Endothelial cell of umbilical vein (primary cell): ENCODE measurements around the gene SPRED2. TPM values are rescaled to one million over a fixed set of nuclear protein-coding genes. Genes with fewer than 3 reads are reported as not detected.
A peak's percentile ranks its signal among the peaks of the same experiment; 100 is the strongest.

Experiments used
- BruUV-seq: library from RNA; stranded (reverse); fragments of 400-500 nt; replicated peaks from 2 replicates; lab custom pipeline; 2021; lab: Mats Ljungman, UMichigan
- CTCF ChIA-PET: fragments of 300-600, 350-600 bp; sonication (Branson Sonifier 250); formaldehyde crosslinking; loops from one replicate; lab custom pipeline; 2021; ENCODE audit warnings: antibody characterized with exemption, inconsistent platforms; lab: Charles Lee
- POLR2A ChIA-PET: fragments of 300-600, 350-600 bp; sonication (Branson Sonifier 250); formaldehyde crosslinking; loops from one replicate; lab custom pipeline; 2021; ENCODE audit warnings: antibody characterized with exemption, inconsistent platforms; lab: Charles Lee
- DNase-seq: peaks from one replicate; pipeline ENCODE4 v3.0.0-alpha.2; 2011; ENCODE audit warnings: low read depth, low spot score
- FAIRE-seq: peaks from 2 replicates; lab custom pipeline; 2011; peaks lifted over from hg19 to GRCh38; lab: Jason Lieb, UNC
- H2AFZ ChIP-seq: 2 replicates; pipeline ENCODE4 v1.6.0; 2012; ENCODE audit warnings: low read depth, low read length, control low read depth, inconsistent platforms
- H3K27ac ChIP-seq: 2 replicates; pipeline ENCODE4 v1.5.1; 2011; ENCODE audit warnings: low read depth, mild to moderate bottlenecking, control low read depth, low read length, moderate library complexity; ENCODE audit not compliant: insufficient read depth
- H3K27me3 ChIP-seq, 2 experiments: 2 replicates each; pipeline versions ENCODE4 v1.6.0 to v1.6.1; 2011; ENCODE audit warnings: low read length in 2 of 2, mixed read lengths in 1 of 2; ENCODE audit not compliant: control insufficient read depth in 2 of 2, insufficient read depth in 2 of 2
- H3K36me3 ChIP-seq, 2 experiments: 2 replicates in 1 of 2; 3 replicates in 1 of 2; pipeline ENCODE4 v1.5.1; 2011; ENCODE audit warnings: low read length in 2 of 2, mild to moderate bottlenecking in 1 of 2, moderate library complexity in 1 of 2; ENCODE audit not compliant: control insufficient read depth in 2 of 2, insufficient read depth in 2 of 2; ENCODE audit errors: extremely low read depth in 1 of 2
- H3K4me1 ChIP-seq: 3 replicates; pipeline ENCODE4 v1.5.1; 2011; ENCODE audit warnings: mild to moderate bottlenecking, low read length; ENCODE audit not compliant: control insufficient read depth, insufficient read depth; ENCODE audit errors: extremely low read depth
- H3K4me2 ChIP-seq: 2 replicates; pipeline ENCODE4 v1.6.1; 2011; ENCODE audit warnings: low read length, control low read depth, mixed read lengths; ENCODE audit not compliant: insufficient read depth
- H3K4me3 ChIP-seq, 3 experiments: fragments of 200-600 bp in 1 of 3; sonication (generic), shearing (Covaris generic) in 1 of 3; replicated peaks in 1 of 3; 2 replicates each; pipeline ENCODE4 v1.5.1; 2011 to 2016; ENCODE audit warnings: control low read depth in 3 of 3, low read length in 3 of 3, mild to moderate bottlenecking in 2 of 3, inconsistent platforms in 1 of 3, low read depth in 1 of 3, moderate library complexity in 1 of 3; ENCODE audit not compliant: insufficient read depth in 1 of 3
- H3K79me2 ChIP-seq: 2 replicates; pipeline ENCODE4 v1.6.0; 2012; ENCODE audit warnings: low read length, inconsistent platforms; ENCODE audit not compliant: control insufficient read depth, insufficient read depth
- H3K9ac ChIP-seq: replicated peaks from 2 replicates; pipeline ENCODE3; 2011; ENCODE audit warnings: low read length, control low read depth; ENCODE audit not compliant: insufficient read depth; ENCODE audit errors: extremely low read depth
- H3K9me1 ChIP-seq: replicated peaks from 3 replicates; pipeline ENCODE4 v1.6.0; 2011; ENCODE audit warnings: mild to moderate bottlenecking, low read length; ENCODE audit not compliant: control insufficient read depth, insufficient read depth; ENCODE audit errors: extremely low read depth
- H3K9me3 ChIP-seq: replicated peaks from 2 replicates; pipeline ENCODE4 v1.5.1; 2012; ENCODE audit warnings: low read length, inconsistent platforms; ENCODE audit not compliant: control insufficient read depth, insufficient read depth
- H4K20me1 ChIP-seq: replicated peaks from 2 replicates; pipeline ENCODE3; 2011; ENCODE audit warnings: mild to moderate bottlenecking, low read length; ENCODE audit not compliant: control insufficient read depth, insufficient read depth; ENCODE audit errors: extremely low read depth
- EZH2 ChIP-seq: IDR thresholded peaks from 2 replicates; pipeline ENCODE4 v1.6.1; 2012; ENCODE audit warnings: borderline replicate concordance, low read depth, mild to moderate bottlenecking, moderate library complexity, low read length, inconsistent platforms; ENCODE audit not compliant: severe bottlenecking
- GATA2 ChIP-seq: IDR thresholded peaks from 2 replicates; pipeline ENCODE4 v1.7.0; 2011; ENCODE audit warnings: low read depth, mild to moderate bottlenecking, moderate library complexity, mixed read lengths, low read length; ENCODE audit not compliant: insufficient read length, insufficient read depth
- JUN ChIP-seq: IDR thresholded peaks from 2 replicates; pipeline ENCODE4 v1.6.1; 2011; ENCODE audit warnings: borderline replicate concordance, low read depth; ENCODE audit not compliant: insufficient read length, insufficient read depth
- MYC ChIP-seq: IDR thresholded peaks from one replicate; pipeline ENCODE4 v1.6.1; 2011; ENCODE audit warnings: mild to moderate bottlenecking, low read depth, low read length
- dilution Hi-C: fragments of 300-500 bp; cut with MboI; formaldehyde crosslinking; loops from one replicate; pipeline ENCODE4 v1.15.0; 2019; ENCODE audit warnings: low sequenced_read_pairs; ENCODE audit not compliant: extremely low pct_ligation_motif_present
- intact Hi-C: fragments of 100-400 bp; cut with micrococcal nuclease; formaldehyde crosslinking; loops from one replicate; pipeline ENCODE4 v1.10.0; 2022
- polyA plus RNA-seq, 4 experiments: library from polyadenylated mRNA; depleted of rRNA in 3 of 4; stranded (reverse) in 3 of 4; unstranded in 1 of 4; fragments of >200 nt; gene quantifications; 2 replicates each; pipeline versions ENCODE4 v1.2.1 to v1.2.3, GENCODE V29; 2011 to 2012; ENCODE audit warnings: missing spikeins in 1 of 4
- total RNA-seq: library from RNA; stranded (reverse); gene quantifications from 2 replicates; pipeline ENCODE4 v1.2.3, GENCODE V29; 2021
- TF ChIP-seq, protein P1 (sequence below): IDR thresholded peaks from 2 replicates; pipeline ENCODE4 v1.6.1; 2011; ENCODE audit not compliant: insufficient read depth, insufficient read length
- TF ChIP-seq, protein P2 (sequence below), 2 donors: IDR thresholded peaks; 1 replicate in 1 of 2; 2 replicates in 1 of 2; pipeline ENCODE4 v1.5.1; 2011; ENCODE audit warnings: low read length in 2 of 2, mild to moderate bottlenecking in 2 of 2, moderate library complexity in 2 of 2, control low read depth in 1 of 2, inconsistent platforms in 1 of 2, low read depth in 1 of 2; ENCODE audit not compliant: insufficient read depth in 1 of 2; ENCODE audit errors: extremely low read depth in 1 of 2

The SPRED2 gene
- total and polyA plus RNA-seq, 2 donors (not counting 3 experiments of a cell fraction or from before 2014, with no cell fraction given): 3.6 to 9.6 TPM

DNA sequence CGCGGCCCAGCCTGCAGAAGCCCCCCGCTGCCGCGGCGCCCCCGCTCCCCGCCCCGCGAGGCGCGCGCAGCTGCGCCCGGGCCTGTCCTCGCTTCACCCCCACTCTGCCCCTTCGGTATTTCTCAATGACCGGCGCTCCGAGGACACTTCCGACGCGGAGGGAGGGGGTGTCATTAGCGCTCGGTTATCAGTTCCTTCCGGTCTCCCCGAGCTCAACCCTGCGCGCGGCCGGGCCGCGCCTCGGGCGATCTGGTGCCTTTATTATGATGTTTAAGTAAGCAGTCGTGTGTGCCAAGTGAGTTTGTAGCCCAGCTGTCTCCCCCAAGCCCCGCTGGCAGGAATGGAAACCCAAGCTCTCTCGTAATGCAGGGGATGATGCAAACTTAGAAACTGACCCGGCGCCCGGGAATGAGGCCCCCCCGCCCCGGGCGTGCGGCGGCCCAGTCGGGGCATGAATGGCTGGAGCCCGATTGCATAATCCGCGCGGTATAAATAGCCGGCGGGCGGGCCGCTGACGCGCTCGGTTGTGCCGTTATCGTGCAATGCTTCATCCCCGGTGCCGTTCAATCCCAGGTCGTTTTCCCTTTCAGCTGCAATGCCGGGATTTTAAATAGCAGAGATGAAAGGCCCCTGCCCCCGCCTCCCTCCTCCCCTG is 3.9 kb upstream of the SPRED2 start:
- POLR2A ChIA-PET: no interaction called here
- H3K4me2 ChIP-seq: peak overlapping the region; percentile 94
- intact Hi-C loops: loop anchor here (1.0 to 10.0 kb wide), 2 partner anchors 171 to 999 kb away; partner anchors contain the start of gene MEIS1
- peaks cover 19 to 30% of the 10 kb centered on the region in 2 experiments for H3K27me3 ChIP-seq
- H3K27ac ChIP-seq: peak overlapping the region; percentile 12
- no peaks in the 10 kb centered on the region for H4K20me1 ChIP-seq
- dilution Hi-C loops: no loop called here
- H3K79me2 ChIP-seq: no peaks in the 10 kb centered on the region
- no peaks in the 10 kb centered on the region for H3K9me3 ChIP-seq
- no TSS peak for BruUV-seq
- no peaks in the 10 kb centered on the region for H3K9me1 ChIP-seq
- H3K9ac ChIP-seq: peak overlapping the region; percentile 68
- H3K4me3 ChIP-seq: peak overlapping the region; percentile 47 to 88 (median 70)
- H3K36me3 ChIP-seq: no peaks in the 10 kb centered on the region
- FAIRE-seq: peak; percentile 74
- CTCF ChIA-PET: interaction anchor here (1.4 to 2.8 kb wide), 3 partner anchors 10 to 171 kb away, joined by 3 to 11 read pairs (median 3); no protein-coding TSS in a partner anchor
- TF ChIP-seq MYC: no peak
- TF ChIP-seq, protein P1, sequence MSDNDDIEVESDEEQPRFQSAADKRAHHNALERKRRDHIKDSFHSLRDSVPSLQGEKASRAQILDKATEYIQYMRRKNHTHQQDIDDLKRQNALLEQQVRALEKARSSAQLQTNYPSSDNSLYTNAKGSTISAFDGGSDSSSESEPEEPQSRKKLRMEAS: no peak
- TF ChIP-seq JUN: no peak
- TF ChIP-seq, protein P2, sequence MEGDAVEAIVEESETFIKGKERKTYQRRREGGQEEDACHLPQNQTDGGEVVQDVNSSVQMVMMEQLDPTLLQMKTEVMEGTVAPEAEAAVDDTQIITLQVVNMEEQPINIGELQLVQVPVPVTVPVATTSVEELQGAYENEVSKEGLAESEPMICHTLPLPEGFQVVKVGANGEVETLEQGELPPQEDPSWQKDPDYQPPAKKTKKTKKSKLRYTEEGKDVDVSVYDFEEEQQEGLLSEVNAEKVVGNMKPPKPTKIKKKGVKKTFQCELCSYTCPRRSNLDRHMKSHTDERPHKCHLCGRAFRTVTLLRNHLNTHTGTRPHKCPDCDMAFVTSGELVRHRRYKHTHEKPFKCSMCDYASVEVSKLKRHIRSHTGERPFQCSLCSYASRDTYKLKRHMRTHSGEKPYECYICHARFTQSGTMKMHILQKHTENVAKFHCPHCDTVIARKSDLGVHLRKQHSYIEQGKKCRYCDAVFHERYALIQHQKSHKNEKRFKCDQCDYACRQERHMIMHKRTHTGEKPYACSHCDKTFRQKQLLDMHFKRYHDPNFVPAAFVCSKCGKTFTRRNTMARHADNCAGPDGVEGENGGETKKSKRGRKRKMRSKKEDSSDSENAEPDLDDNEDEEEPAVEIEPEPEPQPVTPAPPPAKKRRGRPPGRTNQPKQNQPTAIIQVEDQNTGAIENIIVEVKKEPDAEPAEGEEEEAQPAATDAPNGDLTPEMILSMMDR (IDR thresholded peaks at IDR 0.05; ENCODE audit: extremely low read depth in 1 of 2, insufficient read depth in 1 of 2, low read depth in 1 of 2, low read length in 2 of 2): no peak
- TF ChIP-seq EZH2: no peak
- no peak for TF ChIP-seq GATA2
- peaks cover 17% of the 10 kb centered on the region for H3K4me1 ChIP-seq
- peak overlapping the region; percentile 87 for H2AFZ ChIP-seq
- peak; percentile 59 for DNase-seq
